ENCODE results near the gene HCN1. TPM values are rescaled to one million over a fixed set of nuclear protein-coding genes. Genes with fewer than 3 reads are reported as not detected.
"Not testable (repeated sequence)": the region's sequence is repeated elsewhere in the genome, so short reads cannot be mapped to it uniquely, and the experiment has no call there.

The HCN1 gene
- total RNA-seq, 1 experiment from 2014 or later, result not detected

DNA sequence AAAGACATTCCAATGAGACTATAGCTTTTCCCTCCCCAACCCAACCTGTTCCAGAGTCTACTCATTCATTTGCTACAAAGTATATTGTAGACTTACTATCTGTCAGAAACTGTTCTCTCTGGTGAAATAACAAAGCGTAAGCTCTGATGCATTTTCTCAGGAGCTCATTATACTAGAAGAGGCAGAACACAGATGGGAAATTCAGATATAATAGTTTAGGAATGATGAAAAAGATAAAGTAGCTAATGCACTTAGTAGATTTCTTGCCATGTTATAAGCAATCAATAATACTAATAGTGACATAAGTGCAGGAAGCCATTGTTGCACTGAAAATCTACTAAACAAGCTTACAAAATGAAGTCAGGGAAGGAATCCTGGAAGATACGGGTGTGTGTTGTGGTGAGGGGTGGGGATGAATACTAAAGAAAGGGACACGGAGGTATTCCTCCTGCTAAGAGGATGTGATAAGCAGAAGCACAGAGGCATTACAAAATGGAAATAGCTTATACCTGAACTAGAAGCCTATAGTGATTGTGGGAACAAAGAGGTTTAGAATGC is 78.2 kb downstream of the HCN1 start:
- no peak for DNase-seq (ENCODE audit: low spot score)

- DNase-seq (ENCODE audit: low spot score), result no peak
These were observed 86.5 kb downstream of the HCN1 start for GRCh38 chr5:45609661-45610060.

DNA sequence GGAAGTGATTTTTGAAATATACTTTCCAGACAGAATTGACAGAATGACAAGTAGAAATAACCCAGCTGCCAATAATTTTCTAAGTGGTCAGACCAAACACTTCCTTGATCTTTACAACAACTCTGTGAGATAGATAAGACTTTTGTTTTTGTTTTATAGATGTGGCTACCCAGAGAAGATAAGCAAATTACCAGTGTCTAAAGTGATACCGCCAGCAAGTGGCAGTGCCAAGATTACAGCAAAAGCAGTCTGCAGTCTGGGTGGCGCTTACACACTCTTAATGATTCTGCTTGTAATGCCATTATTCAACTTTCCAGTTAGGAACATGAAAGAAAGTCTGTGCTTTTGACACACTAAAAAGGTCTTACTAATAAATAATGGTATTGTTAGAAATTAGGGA is 92.1 kb downstream of the HCN1 start:
- no peak for DNase-seq (ENCODE audit: low spot score)

DNA sequence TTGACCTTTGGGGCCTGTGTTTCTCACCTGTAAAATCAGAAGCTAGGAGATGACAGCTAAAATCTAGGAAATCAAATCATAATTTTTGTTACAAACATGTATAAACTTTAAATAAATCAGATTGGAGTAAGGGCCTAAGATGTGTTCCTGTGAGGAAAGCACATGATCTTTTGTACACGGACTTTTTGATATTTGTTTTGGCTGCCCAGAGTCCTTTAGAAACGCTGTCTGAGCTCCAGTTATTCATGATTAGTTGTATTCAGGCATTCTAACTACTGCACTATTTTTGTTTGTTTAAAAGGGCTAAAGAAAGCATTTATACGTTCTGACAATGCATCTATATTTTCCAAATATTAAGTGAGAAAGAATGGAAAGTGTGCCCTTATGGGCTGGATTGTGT is 94.8 kb downstream of the HCN1 start:
- DNase-seq (ENCODE audit: low spot score), result no peak

DNA sequence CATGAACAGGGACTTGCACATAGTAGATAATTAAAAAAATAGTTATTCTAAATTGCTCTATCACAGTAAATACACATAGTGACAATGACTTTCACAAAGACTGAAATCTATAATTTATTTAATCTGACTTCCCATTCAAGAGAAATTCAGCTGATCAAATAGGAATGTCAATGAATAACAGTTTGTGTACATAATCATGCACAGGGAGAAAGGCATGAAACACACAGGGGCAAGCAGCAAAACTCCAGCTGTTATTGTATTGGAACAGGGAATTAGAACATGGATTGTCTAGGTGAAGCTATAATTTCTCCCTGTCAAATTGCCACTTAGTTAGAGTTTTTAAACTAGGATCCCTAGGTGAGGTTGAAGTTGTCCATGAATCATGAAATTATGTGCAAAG is 99.9 kb downstream of the HCN1 start:
- no peak for DNase-seq (ENCODE audit: low spot score)

DNA sequence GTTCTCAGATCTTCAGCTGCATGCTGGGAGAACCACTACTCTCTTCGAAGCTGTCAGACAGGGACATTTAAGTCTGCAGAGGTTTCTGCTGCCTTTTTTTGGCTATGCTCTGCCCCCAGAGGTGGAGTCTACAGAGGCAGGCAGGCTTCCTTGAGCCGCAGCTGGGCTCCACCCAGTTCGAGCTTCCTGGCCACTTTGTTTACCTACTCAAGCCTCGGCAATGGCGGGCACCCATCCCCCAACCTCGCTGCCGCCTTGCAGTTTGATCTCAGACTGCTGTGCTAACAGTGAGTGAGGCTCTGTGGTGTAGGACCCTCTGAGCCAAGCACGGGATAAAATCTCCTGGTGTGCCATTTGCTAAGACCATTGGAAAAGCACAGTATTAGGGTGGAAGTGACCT is 110.2 kb downstream of the HCN1 start:
- DNase-seq (ENCODE audit: low spot score), result not testable (repeated sequence)

GRCh38 chr5:45578270-45578669 is 117.9 kb downstream of the HCN1 start:
- DNase-seq (ENCODE audit: low spot score), result peak; percentile 54

DNA sequence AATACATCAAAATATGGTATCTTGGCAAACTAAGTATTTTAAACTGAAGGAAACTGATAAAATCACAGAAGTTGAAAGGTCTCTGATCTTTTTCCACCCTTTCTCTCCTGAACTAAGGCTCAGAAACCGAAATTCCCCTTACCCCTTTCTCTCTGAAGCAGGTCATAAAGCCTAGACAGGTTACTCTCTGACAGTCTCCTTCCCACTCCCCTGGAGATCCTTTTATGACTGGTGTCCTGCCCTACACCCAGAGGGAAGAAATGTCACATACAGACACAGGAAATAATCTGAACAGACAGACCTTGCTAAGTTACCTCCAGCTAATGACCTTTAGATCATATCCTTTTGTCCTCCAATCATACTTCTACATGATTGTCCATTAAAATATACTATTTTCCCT is 127.4 kb downstream of the HCN1 start:
- DNase-seq (ENCODE audit: low spot score), result no peak

DNA sequence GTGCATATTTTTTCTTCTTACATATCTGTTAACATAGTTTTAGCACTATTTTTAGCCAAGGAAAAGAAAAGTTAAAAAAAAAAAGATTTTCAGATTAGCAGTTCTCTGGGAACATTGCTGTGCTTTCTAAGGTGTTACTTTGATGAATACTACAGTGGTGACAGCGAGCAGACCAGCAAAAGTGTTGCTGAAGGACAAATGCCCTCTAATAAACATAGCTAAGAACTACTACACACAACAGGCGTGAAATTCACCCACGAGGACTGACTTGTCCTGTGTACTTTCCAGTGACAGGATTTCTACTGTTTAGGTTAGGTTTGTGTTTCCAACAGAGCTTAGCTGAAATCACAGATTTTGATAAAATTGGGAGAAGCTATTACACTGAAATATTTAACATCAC is 153.8 kb downstream of the HCN1 start:
- DNase-seq (ENCODE audit: low spot score), result no peak

DNA sequence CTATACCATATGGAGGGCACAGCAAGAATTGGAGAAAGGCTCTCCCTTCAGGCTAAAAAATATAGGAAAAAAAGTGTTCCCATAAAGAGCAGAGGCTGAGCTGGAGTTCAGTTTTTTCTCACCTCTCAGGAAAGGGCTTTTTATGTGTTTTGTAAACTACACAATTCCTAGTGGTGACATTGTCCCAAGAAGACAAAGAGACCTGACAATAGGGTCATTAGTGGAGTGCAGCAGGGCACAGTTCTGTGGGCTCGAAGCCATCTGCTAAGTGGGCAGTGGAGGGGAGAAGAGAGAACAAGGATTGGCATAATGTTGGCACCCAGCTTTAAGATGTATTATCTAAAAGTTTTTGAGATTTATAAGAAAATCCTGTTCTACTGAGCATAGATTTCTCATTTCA is 162.5 kb downstream of the HCN1 start:
- no peak for DNase-seq (ENCODE audit: low spot score)

- DNase-seq (ENCODE audit: low spot score), result no peak
These were observed 163.2 kb downstream of the HCN1 start for GRCh38 chr5:45532826-45533624.

DNA sequence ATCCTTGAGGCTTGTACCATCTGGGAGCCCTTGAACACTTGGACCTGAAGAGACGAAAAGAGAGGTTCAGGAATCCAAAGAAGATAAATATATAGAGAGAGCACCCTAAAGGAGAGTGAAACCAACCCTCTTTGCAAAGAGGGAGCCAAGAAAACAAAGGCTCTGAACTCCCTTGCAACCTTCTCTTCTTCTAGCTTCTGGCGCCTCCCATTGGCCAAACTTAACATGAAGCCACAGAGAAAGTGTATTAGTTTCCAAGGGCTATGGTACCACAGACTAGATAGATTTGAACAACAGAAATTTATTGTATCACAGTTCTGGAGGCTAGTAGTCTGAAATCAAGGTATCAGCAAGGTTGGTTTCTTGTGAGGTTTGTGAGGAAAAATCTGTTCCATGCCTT is 175.1 kb downstream of the HCN1 start:
- peak; percentile 60 for DNase-seq (ENCODE audit: low spot score)

GRCh38 chr5:45512521-45512920 is 183.7 kb downstream of the HCN1 start:
- peak; percentile 60 for DNase-seq (ENCODE audit: low spot score)

- DNase-seq (ENCODE audit: low spot score), result no peak
These were observed 186.8 kb downstream of the HCN1 start for GRCh38 chr5:45509371-45509770.

- DNase-seq (ENCODE audit: low spot score), result no peak
These were observed 188.0 kb downstream of the HCN1 start for GRCh38 chr5:45508135-45508534.

GRCh38 chr5:45507178-45507577 is 189.0 kb downstream of the HCN1 start:
- DNase-seq (ENCODE audit: low spot score), result peak; percentile 22

DNA sequence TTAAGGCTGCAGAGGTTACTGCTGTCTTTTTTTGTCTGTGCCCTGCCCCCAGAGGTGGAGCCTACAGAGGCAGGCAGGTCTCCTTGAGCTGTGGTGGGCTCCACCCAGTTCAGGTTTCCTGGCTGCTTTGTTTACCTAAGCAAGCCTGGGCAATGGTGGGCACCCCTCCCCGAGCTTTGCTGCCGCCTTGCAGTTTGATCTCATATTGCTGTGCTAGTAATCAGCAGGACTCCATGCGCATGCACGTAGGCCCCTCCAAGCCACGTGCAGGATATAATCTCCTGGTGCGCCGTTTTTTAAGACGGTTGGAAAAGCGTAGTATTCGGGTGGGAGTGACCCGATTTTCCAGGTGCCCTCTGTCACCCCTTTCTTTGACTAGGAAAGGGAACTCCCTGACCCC is 197.2 kb downstream of the HCN1 start:
- DNase-seq (ENCODE audit: low spot score), result not testable (repeated sequence)

DNA sequence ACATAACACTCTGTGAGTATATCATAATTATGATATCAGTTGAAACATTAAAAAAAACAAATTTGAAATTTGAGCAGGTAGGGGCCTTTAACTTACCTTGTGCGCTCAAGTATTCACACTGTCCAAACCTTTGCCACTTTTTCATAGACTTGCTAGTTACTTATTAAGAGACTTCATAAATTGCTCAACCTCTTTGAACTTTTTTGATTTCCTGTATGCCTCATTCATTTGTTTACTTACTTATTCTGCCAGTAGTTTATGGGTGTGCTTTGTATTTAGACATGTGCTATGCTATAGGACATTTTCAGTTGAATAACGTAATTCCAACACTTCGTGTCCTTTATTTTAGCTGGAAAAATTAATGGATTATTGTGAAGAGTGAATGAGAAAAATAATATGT is 204.8 kb downstream of the HCN1 start:
- DNase-seq (ENCODE audit: low spot score), result no peak

DNA sequence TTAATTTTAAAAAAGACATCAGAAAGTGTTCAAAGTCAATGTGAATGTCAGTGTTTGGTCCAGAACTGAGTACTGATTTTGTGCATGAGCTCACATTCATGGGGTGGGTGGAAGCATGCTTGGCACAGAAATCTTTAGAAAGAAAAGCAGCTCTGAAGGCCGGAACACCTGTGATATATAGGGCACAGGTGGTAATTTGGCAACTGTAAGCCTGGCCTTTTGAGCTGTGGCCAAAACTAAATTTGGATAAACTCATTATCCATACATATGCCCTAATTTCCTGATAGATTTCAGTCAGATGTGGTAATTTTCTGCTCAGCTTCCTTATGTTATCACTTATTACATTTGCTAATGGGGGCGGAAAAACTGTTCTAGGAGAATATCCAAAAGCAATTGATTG is 211.4 kb downstream of the HCN1 start:
- no peak for DNase-seq (ENCODE audit: low spot score)

GRCh38 chr5:45454114-45454513 is 242.1 kb downstream of the HCN1 start:
- DNase-seq (ENCODE audit: low spot score), result peak; percentile 65

GRCh38 chr5:45444856-45445255 is 251.3 kb downstream of the HCN1 start:
- not testable (repeated sequence) for DNase-seq (ENCODE audit: low spot score)

GRCh38 chr5:45440466-45440865 is 255.7 kb downstream of the HCN1 start:
- DNase-seq (ENCODE audit: low spot score), result no peak

DNA sequence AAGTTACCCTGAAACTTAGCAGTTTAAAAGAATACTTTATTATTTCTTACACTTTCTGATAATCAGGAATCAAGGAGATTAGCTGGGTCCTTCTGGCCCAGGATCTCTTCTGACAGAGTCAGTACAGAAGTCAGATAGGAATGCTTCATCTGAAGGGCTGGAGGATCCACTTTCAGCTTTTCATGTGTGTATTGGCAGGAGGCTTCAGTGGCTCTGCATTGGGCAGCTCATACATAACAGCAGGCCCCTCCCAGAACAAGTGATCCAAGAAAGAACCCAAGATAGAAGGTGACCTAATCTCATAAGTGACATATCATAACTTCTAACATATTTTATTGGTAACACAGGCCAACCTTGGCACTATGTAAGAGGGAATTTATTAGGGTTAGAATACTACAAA is 258.4 kb downstream of the HCN1 start:
- DNase-seq (ENCODE audit: low spot score), result no peak
